GM18499 (cell line): ENCODE data around the gene PRSS23.
A peak's percentile ranks its signal among the peaks of the same experiment; 100 is the strongest.

Experiments used
- ATAC-seq: cut with Tn5 transposase; IDR thresholded peaks from one replicate; pipeline ENCODE4 v1.9.1; 2021; ENCODE audit warnings: moderate number of reproducible peaks; ENCODE audit not compliant: insufficient read depth, unreplicated experiment

PRSS23 gene

GRCh38 chr11:86790195-86790725 lies 10.1 kb upstream of the PRSS23 start:
- no peak for ATAC-seq

GRCh38 chr11:86790867-86791849 lies 9.2 kb upstream of the PRSS23 start:
- ATAC-seq: no peak

GRCh38 chr11:86792150-86792549 lies 8.2 kb upstream of the PRSS23 start:
- no peak for ATAC-seq

- no peak for ATAC-seq
These were observed 7.0 kb upstream of the PRSS23 start for GRCh38 chr11:86793307-86793706.

GRCh38 chr11:86795511-86795910 lies 4.8 kb upstream of the PRSS23 start:
- no peak for ATAC-seq

GRCh38 chr11:86795949-86796348 lies 4.4 kb upstream of the PRSS23 start:
- no peak for ATAC-seq

GRCh38 chr11:86797133-86797532 lies 3.2 kb upstream of the PRSS23 start:
- ATAC-seq: no peak

- ATAC-seq: no peak
These were observed 1.4 kb upstream of the PRSS23 start for GRCh38 chr11:86798988-86799387.

- no peak for ATAC-seq
These were observed 664 bp upstream of the PRSS23 start for GRCh38 chr11:86799680-86800075.

GRCh38 chr11:86800960-86801272 lies 574 bp downstream of the PRSS23 start:
- ATAC-seq: no peak

GRCh38 chr11:86801364-86801763 lies 1.0 kb downstream of the PRSS23 start:
- no peak for ATAC-seq

GRCh38 chr11:86802146-86802545 lies 1.8 kb downstream of the PRSS23 start:
- ATAC-seq: no peak

GRCh38 chr11:86802601-86803051 lies 2.3 kb downstream of the PRSS23 start:
- no peak for ATAC-seq

GRCh38 chr11:86803136-86804045 lies 3.0 kb downstream of the PRSS23 start:
- no peak for ATAC-seq

GRCh38 chr11:86804951-86805350 lies 4.6 kb downstream of the PRSS23 start:
- ATAC-seq: no peak

GRCh38 chr11:86805873-86806310 lies 5.5 kb downstream of the PRSS23 start:
- peak; percentile 96 for ATAC-seq

- no peak for ATAC-seq
These were observed 6.6 kb downstream of the PRSS23 start for GRCh38 chr11:86806903-86807302.

- no peak for ATAC-seq
These were observed 7.0 kb downstream of the PRSS23 start for GRCh38 chr11:86807360-86807759.

GRCh38 chr11:86809561-86809960 lies 9.2 kb downstream of the PRSS23 start:
- no peak for ATAC-seq

- no peak for ATAC-seq
These were observed 9.9 kb downstream of the PRSS23 start for GRCh38 chr11:86810288-86810687.
